GM12873 (cell line): ENCODE data around the gene MKLN1.

Experiments
- TF ChIP-seq, protein P1 (sequence below): IDR thresholded peaks from 2 replicates; pipeline ENCODE4 v1.5.1; 2012; ENCODE audit warnings: low read depth, mild to moderate bottlenecking, moderate library complexity, low read length, control low read depth; ENCODE audit not compliant: insufficient read depth; ENCODE audit errors: missing control alignments

The MKLN1 gene

GRCh38 chr7:131321656-131322055 is 6.0 kb upstream of the MKLN1 start:
- TF ChIP-seq, protein P1, sequence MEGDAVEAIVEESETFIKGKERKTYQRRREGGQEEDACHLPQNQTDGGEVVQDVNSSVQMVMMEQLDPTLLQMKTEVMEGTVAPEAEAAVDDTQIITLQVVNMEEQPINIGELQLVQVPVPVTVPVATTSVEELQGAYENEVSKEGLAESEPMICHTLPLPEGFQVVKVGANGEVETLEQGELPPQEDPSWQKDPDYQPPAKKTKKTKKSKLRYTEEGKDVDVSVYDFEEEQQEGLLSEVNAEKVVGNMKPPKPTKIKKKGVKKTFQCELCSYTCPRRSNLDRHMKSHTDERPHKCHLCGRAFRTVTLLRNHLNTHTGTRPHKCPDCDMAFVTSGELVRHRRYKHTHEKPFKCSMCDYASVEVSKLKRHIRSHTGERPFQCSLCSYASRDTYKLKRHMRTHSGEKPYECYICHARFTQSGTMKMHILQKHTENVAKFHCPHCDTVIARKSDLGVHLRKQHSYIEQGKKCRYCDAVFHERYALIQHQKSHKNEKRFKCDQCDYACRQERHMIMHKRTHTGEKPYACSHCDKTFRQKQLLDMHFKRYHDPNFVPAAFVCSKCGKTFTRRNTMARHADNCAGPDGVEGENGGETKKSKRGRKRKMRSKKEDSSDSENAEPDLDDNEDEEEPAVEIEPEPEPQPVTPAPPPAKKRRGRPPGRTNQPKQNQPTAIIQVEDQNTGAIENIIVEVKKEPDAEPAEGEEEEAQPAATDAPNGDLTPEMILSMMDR, result no peak

DNA sequence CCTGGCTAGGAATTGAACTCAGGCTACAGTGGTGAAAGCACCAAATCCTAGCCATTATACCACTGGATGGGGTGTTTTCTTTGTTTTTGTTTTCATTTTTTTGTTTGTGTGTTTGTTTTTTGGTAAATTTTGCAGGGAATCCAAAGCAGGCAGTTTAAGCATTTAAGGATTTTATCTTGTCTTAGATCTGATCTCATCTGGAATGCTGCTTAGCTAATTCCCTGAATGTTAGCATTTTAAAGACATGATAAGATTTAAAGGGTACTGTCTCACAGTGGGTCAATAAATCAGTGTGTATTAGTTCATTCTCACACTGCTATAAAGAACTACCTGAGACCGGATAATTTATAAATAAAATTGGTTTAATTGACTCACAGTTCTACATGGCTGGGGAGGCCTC is 5.6 kb upstream of the MKLN1 start:
- TF ChIP-seq, protein P1, result no peak

DNA sequence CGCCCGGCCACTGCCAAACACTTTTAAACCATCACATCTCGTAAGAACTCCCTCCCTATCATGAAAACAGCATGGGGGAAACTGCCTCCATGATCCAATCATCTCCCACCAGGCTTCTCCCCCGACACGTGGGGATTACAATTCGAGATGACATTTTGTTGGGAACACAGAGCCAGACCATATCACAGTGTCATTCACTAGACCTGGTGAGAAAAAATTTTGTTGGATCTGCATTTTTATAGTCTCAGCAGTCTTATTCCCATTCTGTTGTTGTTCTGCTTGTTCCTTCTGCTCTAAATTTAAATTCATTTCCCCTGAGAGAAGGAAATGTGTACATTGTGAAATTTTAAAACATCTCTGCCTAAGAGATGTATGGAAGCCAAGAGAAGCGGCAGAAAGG is 4.8 kb upstream of the MKLN1 start:
- TF ChIP-seq, protein P1, result no peak

GRCh38 chr7:131325179-131325840 is 2.4 kb upstream of the MKLN1 start:
- TF ChIP-seq, protein P1, result no peak

- TF ChIP-seq, protein P1, result no peak
Measured at GRCh38 chr7:131326576-131326975, 1.1 kb upstream of the MKLN1 start.

GRCh38 chr7:131327049-131327625 is 539 bp upstream of the MKLN1 start:
- TF ChIP-seq, protein P1, result no peak

- TF ChIP-seq, protein P1, result no peak
Measured at GRCh38 chr7:131328377-131329175, 900 bp downstream of the MKLN1 start.
